GM18526 (cell line): ENCODE data around the gene GPR137B.

Experiments used
- POLR2A ChIP-seq: IDR thresholded peaks from 3 replicates; pipeline ENCODE4 v1.6.1; 2011; ENCODE audit not compliant: insufficient read length; ENCODE audit errors: extremely low read depth

Gene GPR137B

GRCh38 chr1:236132420-236133046 is 9.8 kb upstream of the GPR137B start:
- TF ChIP-seq POLR2A = no peak

- no peak for TF ChIP-seq POLR2A
Measured at GRCh38 chr1:236133339-236133738, 9.0 kb upstream of the GPR137B start.

- no peak for TF ChIP-seq POLR2A
Measured at GRCh38 chr1:236133802-236134201, 8.5 kb upstream of the GPR137B start.

GRCh38 chr1:236137285-236137852 is 5.0 kb upstream of the GPR137B start:
- TF ChIP-seq POLR2A = no peak

GRCh38 chr1:236139495-236139894 is 2.8 kb upstream of the GPR137B start:
- TF ChIP-seq POLR2A = no peak

- no peak for TF ChIP-seq POLR2A
Measured at GRCh38 chr1:236140705-236141446, 1.5 kb upstream of the GPR137B start.

GRCh38 chr1:236141447-236142252 is 689 bp upstream of the GPR137B start:
- no peak for TF ChIP-seq POLR2A

- TF ChIP-seq POLR2A = no peak
Measured at GRCh38 chr1:236143104-236143948, 987 bp downstream of the GPR137B start.

- no peak for TF ChIP-seq POLR2A
Measured at GRCh38 chr1:236144033-236144432, 1.7 kb downstream of the GPR137B start.

GRCh38 chr1:236144446-236145150 is 2.3 kb downstream of the GPR137B start:
- TF ChIP-seq POLR2A = no peak

GRCh38 chr1:236147068-236147467 is 4.7 kb downstream of the GPR137B start:
- no peak for TF ChIP-seq POLR2A

GRCh38 chr1:236147521-236148469 is 5.5 kb downstream of the GPR137B start:
- TF ChIP-seq POLR2A = no peak

GRCh38 chr1:236148470-236148845 is 6.1 kb downstream of the GPR137B start:
- no peak for TF ChIP-seq POLR2A

GRCh38 chr1:236149003-236149595 is 6.8 kb downstream of the GPR137B start:
- no peak for TF ChIP-seq POLR2A
